PFSK-1 (cell line): ENCODE data around the gene THYN1.

ENCODE experiments used
- POLR2AphosphoS5 ChIP-seq: IDR thresholded peaks from 2 replicates; pipeline ENCODE4 v1.6.1; 2012; ENCODE audit warnings: low read depth, mild to moderate bottlenecking, control low read depth, low read length, moderate library complexity
- SIN3A ChIP-seq: IDR thresholded peaks from 2 replicates; pipeline ENCODE4 v1.6.1; 2012; ENCODE audit warnings: mild to moderate bottlenecking, low read length, moderate library complexity, borderline replicate concordance; ENCODE audit not compliant: insufficient read depth
- TF ChIP-seq, protein P1 (sequence below), 2 experiments: IDR thresholded peaks; 2 replicates each; pipeline versions ENCODE4 v1.6.1 to v1.8.0; 2011 to 2012; ENCODE audit warnings: low read depth in 2 of 2, low read length in 2 of 2, control low read depth in 1 of 2, inconsistent platforms in 1 of 2, mild to moderate bottlenecking in 1 of 2, moderate library complexity in 1 of 2; ENCODE audit not compliant: insufficient read depth in 1 of 2

DNA sequence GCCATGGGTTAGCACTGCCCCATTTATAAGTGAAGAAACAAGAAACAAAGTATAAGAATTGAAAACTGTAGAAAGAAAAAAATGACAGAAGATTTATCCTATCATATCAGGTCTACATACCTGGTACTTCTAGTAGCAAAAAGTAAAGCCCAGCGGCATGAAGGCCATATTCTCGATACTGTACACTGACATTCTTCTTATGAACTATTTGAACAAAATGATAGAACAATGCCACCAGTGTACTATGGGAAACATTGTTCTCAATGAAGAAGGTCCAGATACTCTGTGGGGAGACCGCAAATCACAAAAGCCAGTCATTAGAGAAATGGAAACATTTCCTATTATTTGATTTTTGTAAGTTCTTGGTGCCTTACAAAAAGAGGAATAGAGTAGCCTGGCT, 36.3 kb downstream of the THYN1 start:
- TF ChIP-seq, protein P1, sequence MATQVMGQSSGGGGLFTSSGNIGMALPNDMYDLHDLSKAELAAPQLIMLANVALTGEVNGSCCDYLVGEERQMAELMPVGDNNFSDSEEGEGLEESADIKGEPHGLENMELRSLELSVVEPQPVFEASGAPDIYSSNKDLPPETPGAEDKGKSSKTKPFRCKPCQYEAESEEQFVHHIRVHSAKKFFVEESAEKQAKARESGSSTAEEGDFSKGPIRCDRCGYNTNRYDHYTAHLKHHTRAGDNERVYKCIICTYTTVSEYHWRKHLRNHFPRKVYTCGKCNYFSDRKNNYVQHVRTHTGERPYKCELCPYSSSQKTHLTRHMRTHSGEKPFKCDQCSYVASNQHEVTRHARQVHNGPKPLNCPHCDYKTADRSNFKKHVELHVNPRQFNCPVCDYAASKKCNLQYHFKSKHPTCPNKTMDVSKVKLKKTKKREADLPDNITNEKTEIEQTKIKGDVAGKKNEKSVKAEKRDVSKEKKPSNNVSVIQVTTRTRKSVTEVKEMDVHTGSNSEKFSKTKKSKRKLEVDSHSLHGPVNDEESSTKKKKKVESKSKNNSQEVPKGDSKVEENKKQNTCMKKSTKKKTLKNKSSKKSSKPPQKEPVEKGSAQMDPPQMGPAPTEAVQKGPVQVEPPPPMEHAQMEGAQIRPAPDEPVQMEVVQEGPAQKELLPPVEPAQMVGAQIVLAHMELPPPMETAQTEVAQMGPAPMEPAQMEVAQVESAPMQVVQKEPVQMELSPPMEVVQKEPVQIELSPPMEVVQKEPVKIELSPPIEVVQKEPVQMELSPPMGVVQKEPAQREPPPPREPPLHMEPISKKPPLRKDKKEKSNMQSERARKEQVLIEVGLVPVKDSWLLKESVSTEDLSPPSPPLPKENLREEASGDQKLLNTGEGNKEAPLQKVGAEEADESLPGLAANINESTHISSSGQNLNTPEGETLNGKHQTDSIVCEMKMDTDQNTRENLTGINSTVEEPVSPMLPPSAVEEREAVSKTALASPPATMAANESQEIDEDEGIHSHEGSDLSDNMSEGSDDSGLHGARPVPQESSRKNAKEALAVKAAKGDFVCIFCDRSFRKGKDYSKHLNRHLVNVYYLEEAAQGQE (IDR thresholded peaks at IDR 0.05; ENCODE audit: insufficient read depth in 1 of 2, low read depth in 2 of 2, low read length in 2 of 2): no peak
- TF ChIP-seq SIN3A (no peak), POLR2AphosphoS5 (no peak)
